ENCODE results near the gene FTH1. TPM values are rescaled to one million over a fixed set of nuclear protein-coding genes. Genes with fewer than 3 reads are reported as not detected.

FTH1 gene
- total and polyA plus RNA-seq, 2 of the 13 experiments (the other 11 are each of a cell fraction or from before 2014, with no cell fraction given): 607 to 760 TPM

- TF ChIP-seq ZNF691 (CRISPR knock-in tag; IDR thresholded peaks at IDR 0.05; ENCODE audit: borderline replicate concordance, low read depth): no peak
- TF ChIP-seq, protein P1, sequence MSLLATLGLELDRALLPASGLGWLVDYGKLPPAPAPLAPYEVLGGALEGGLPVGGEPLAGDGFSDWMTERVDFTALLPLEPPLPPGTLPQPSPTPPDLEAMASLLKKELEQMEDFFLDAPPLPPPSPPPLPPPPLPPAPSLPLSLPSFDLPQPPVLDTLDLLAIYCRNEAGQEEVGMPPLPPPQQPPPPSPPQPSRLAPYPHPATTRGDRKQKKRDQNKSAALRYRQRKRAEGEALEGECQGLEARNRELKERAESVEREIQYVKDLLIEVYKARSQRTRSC (CRISPR knock-in tag; IDR thresholded peaks at IDR 0.05; ENCODE audit: low read depth): no peak
- TF ChIP-seq, protein P2, sequence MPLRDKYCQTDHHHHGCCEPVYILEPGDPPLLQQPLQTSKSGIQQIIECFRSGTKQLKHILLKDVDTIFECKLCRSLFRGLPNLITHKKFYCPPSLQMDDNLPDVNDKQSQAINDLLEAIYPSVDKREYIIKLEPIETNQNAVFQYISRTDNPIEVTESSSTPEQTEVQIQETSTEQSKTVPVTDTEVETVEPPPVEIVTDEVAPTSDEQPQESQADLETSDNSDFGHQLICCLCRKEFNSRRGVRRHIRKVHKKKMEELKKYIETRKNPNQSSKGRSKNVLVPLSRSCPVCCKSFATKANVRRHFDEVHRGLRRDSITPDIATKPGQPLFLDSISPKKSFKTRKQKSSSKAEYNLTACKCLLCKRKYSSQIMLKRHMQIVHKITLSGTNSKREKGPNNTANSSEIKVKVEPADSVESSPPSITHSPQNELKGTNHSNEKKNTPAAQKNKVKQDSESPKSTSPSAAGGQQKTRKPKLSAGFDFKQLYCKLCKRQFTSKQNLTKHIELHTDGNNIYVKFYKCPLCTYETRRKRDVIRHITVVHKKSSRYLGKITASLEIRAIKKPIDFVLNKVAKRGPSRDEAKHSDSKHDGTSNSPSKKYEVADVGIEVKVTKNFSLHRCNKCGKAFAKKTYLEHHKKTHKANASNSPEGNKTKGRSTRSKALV (CRISPR knock-in tag; IDR thresholded peaks at IDR 0.05): no peak
- TF ChIP-seq, protein P3, sequence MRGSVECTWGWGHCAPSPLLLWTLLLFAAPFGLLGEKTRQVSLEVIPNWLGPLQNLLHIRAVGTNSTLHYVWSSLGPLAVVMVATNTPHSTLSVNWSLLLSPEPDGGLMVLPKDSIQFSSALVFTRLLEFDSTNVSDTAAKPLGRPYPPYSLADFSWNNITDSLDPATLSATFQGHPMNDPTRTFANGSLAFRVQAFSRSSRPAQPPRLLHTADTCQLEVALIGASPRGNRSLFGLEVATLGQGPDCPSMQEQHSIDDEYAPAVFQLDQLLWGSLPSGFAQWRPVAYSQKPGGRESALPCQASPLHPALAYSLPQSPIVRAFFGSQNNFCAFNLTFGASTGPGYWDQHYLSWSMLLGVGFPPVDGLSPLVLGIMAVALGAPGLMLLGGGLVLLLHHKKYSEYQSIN (CRISPR knock-in tag; IDR thresholded peaks at IDR 0.05; ENCODE audit: borderline replicate concordance): no peak
- 0 out of 2 replicates have a peak, but pooled peaks have one; percentile 24 for TF ChIP-seq MEIS1 (CRISPR knock-in tag; IDR thresholded peaks at IDR 0.05; ENCODE audit: borderline replicate concordance)
- 0 out of 2 replicates have a peak, but pooled peaks have one; percentile 22 for TF ChIP-seq FOXP1 (IDR thresholded peaks at IDR 0.05)
- TF ChIP-seq FOXP1 (CRISPR knock-in tag; IDR thresholded peaks at IDR 0.05): peak; percentile 71; the same call in 1 of the 2 replicates
- TF ChIP-seq SETDB1 (CRISPR knock-in tag; IDR thresholded peaks at IDR 0.05; ENCODE audit: borderline replicate concordance): no peak
- no peak for TF ChIP-seq SIN3B (IDR thresholded peaks at IDR 0.05; ENCODE audit: low read length)
- TF ChIP-seq ZNF841 (CRISPR knock-in tag; IDR thresholded peaks at IDR 0.05; ENCODE audit: borderline replicate concordance): no peak
- TF ChIP-seq ZNF253 (CRISPR knock-in tag; IDR thresholded peaks at IDR 0.05; ENCODE audit: borderline replicate concordance): no peak
- peak; percentile 91 for TF ChIP-seq PITX1 (CRISPR knock-in tag; IDR thresholded peaks at IDR 0.05)
- TF ChIP-seq ZNF546 (CRISPR knock-in tag; conservative IDR thresholded peaks at IDR 0.05): no peak
- TF ChIP-seq ZNF326 (CRISPR knock-in tag; IDR thresholded peaks at IDR 0.05; ENCODE audit: borderline replicate concordance): no peak
- TF ChIP-seq PCBP1 (IDR thresholded peaks at IDR 0.05; ENCODE audit: borderline replicate concordance, low read depth, low read length): no peak
- no peak for TF ChIP-seq PBX3 (CRISPR knock-in tag; IDR thresholded peaks at IDR 0.05; ENCODE audit: borderline replicate concordance)
- TF ChIP-seq CCAR2 (optimal IDR thresholded peaks at IDR 0.05; ENCODE audit: low read depth, low read length): no peak
- TF ChIP-seq ZNF615 (CRISPR knock-in tag; IDR thresholded peaks at IDR 0.05; ENCODE audit: borderline replicate concordance): no peak
- no peak for TF ChIP-seq ZNF282 (IDR thresholded peaks at IDR 0.05; ENCODE audit: partially characterized antibody)
- no peak for TF ChIP-seq RNF2 (conservative IDR thresholded peaks at IDR 0.05; ENCODE audit: low read depth)
- TF ChIP-seq, protein P4, sequence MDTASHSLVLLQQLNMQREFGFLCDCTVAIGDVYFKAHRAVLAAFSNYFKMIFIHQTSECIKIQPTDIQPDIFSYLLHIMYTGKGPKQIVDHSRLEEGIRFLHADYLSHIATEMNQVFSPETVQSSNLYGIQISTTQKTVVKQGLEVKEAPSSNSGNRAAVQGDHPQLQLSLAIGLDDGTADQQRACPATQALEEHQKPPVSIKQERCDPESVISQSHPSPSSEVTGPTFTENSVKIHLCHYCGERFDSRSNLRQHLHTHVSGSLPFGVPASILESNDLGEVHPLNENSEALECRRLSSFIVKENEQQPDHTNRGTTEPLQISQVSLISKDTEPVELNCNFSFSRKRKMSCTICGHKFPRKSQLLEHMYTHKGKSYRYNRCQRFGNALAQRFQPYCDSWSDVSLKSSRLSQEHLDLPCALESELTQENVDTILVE (CRISPR knock-in tag; IDR thresholded peaks at IDR 0.05): 0 out of 2 replicates have a peak, but pooled peaks have one; percentile 45
These were observed 13.5 kb upstream of the FTH1 start (continued) for GRCh38 chr11:61980783-61981541.

Data from HepG2 (cell line).